ENCODE results near the gene ISLR2.
A peak's percentile ranks its signal among the peaks of the same experiment; 100 is the strongest.

ISLR2 gene

GRCh38 chr15:74124196-74124595, 6.2 kb upstream of the ISLR2 start:
- POLR2A ChIA-PET, result no interaction called here
- H3K4me3 ChIP-seq (ENCODE audit: low read depth, low read length), result no peak overlapping the region
- CTCF ChIA-PET, result interaction anchor here (1.2 to 7.6 kb wide), 5 partner anchors 71 to 197 kb away, joined by 3 to 59 read pairs (median 23); no protein-coding TSS in a partner anchor

GRCh38 chr15:74124759-74125158, 5.6 kb upstream of the ISLR2 start:
- no peak for DNase-seq (ENCODE audit: low read depth, low spot score)
- ChIA-PET CTCF (interaction anchor here (0.7 to 6.5 kb wide), 13 partner anchors 9 to 197 kb away, joined by 3 to 219 read pairs (median 5); no protein-coding TSS in a partner anchor), POLR2A (no interaction called here)
- no peak overlapping the region for H3K4me3 ChIP-seq (ENCODE audit: low read depth, low read length)
- TF ChIP-seq CTCF (IDR thresholded peaks at IDR 0.05; ENCODE audit: insufficient read depth, low read length, missing control alignments), result no peak

More at GRCh38 chr15:74124196-74124595, 6.2 kb upstream of the ISLR2 start:
- DNase-seq (ENCODE audit: low read depth, low spot score), result no peak
- no peak for TF ChIP-seq CTCF (IDR thresholded peaks at IDR 0.05; ENCODE audit: insufficient read depth, low read length, missing control alignments)

- peak; percentile 5 for DNase-seq (ENCODE audit: low read depth, low spot score)
- H3K4me3 ChIP-seq (ENCODE audit: low read depth, low read length), result peak overlapping the region; percentile 51
- TF ChIP-seq CTCF (IDR thresholded peaks at IDR 0.05; ENCODE audit: insufficient read depth, low read length, missing control alignments), result peak; percentile 100
- CTCF ChIA-PET, result interaction anchor here (0.7 to 6.5 kb wide), 21 partner anchors 21 to 204 kb away, joined by 3 to 219 read pairs (median 6); partner anchors contain the start of gene ISLR
- POLR2A ChIA-PET, result interaction anchor here (0.7 kb wide), 1 partner anchor 203 kb away, joined by 4 read pairs; no protein-coding TSS in a partner anchor
These were observed 3.0 kb upstream of the ISLR2 start for GRCh38 chr15:74127255-74127953.

- ChIA-PET POLR2A (interaction anchor here (0.7 kb wide), 1 partner anchor 202 kb away, joined by 4 read pairs; no protein-coding TSS in a partner anchor), CTCF (interaction anchor here (0.7 to 6.5 kb wide), 23 partner anchors 10 to 203 kb away, joined by 3 to 219 read pairs (median 4); partner anchors contain the start of gene ISLR)
- peak overlapping the region; percentile 51 for H3K4me3 ChIP-seq (ENCODE audit: low read depth, low read length)
- no peak for TF ChIP-seq CTCF (IDR thresholded peaks at IDR 0.05; ENCODE audit: insufficient read depth, low read length, missing control alignments)
- DNase-seq (ENCODE audit: low read depth, low spot score), result no peak
These were observed 2.2 kb upstream of the ISLR2 start for GRCh38 chr15:74127954-74128784.

GRCh38 chr15:74128785-74129585, 1.4 kb upstream of the ISLR2 start:
- ChIA-PET POLR2A (interaction anchor here (0.7 kb wide), 1 partner anchor 193 kb away, joined by 3 read pairs; no protein-coding TSS in a partner anchor), CTCF (interaction anchor here (0.8 to 6.5 kb wide), 20 partner anchors 9 to 202 kb away, joined by 3 to 219 read pairs (median 4); partner anchors contain the start of gene ISLR)
- DNase-seq (ENCODE audit: low read depth, low spot score), result no peak
- H3K4me3 ChIP-seq (ENCODE audit: low read depth, low read length), result no peak overlapping the region
- TF ChIP-seq CTCF (IDR thresholded peaks at IDR 0.05; ENCODE audit: insufficient read depth, low read length, missing control alignments), result no peak

Measured in AG04449 (cell line).